ENCODE results near the gene CRYL1.

Gene CRYL1

DNA sequence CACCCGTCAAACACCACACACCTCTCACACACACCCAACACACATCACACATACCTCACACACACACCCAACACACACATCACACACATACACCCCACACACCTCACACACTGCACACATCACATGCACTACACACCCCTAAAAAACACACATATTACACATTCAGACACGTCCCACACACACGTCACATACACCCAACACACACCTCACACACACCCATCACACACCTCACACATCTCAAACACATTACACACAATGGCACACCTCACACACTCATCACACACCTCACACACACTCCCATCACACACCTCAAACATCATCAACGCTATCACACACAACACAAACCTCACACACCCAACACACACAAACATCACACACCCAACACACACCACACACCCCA lies 133.1 kb downstream of the CRYL1 start:
- Histone ChIP-seq H3K4me3 (ENCODE audit: low read length) (no peak overlapping the region), H3K79me2 (ENCODE audit: control insufficient read depth, low read length) (no peaks in the 10 kb centered on the region), H3K36me3 (ENCODE audit: control insufficient read depth, low read length) (no peaks in the 10 kb centered on the region), H3K27ac (ENCODE audit: low read depth, low read length) (no peak overlapping the region), H4K20me1 (ENCODE audit: control insufficient read depth, insufficient read depth, low read depth, low read length) (no peaks in the 10 kb centered on the region), H3K9me3 (ENCODE audit: control insufficient read depth, insufficient read depth, low read length) (peaks cover 26% of the 10 kb centered on the region), H3K4me1 (ENCODE audit: control insufficient read depth, low read length) (no peaks in the 10 kb centered on the region), H3F3A (ENCODE audit: control insufficient read depth, insufficient read depth) (0 out of 2 replicates have a peak, but pooled peaks cover 2% of the 10 kb centered on the region), H3K9me2 (replicated peaks; ENCODE audit: control insufficient read depth, low read length) (no peaks in the 10 kb centered on the region), H3K4me2 (ENCODE audit: low read length) (no peak overlapping the region), H3K27me3 (ENCODE audit: control insufficient read depth, low read length) (no peaks in the 10 kb centered on the region)
- TF ChIP-seq, protein P1, sequence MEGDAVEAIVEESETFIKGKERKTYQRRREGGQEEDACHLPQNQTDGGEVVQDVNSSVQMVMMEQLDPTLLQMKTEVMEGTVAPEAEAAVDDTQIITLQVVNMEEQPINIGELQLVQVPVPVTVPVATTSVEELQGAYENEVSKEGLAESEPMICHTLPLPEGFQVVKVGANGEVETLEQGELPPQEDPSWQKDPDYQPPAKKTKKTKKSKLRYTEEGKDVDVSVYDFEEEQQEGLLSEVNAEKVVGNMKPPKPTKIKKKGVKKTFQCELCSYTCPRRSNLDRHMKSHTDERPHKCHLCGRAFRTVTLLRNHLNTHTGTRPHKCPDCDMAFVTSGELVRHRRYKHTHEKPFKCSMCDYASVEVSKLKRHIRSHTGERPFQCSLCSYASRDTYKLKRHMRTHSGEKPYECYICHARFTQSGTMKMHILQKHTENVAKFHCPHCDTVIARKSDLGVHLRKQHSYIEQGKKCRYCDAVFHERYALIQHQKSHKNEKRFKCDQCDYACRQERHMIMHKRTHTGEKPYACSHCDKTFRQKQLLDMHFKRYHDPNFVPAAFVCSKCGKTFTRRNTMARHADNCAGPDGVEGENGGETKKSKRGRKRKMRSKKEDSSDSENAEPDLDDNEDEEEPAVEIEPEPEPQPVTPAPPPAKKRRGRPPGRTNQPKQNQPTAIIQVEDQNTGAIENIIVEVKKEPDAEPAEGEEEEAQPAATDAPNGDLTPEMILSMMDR (IDR thresholded peaks at IDR 0.05; ENCODE audit: low read depth, low read length, poor library complexity, severe bottlenecking) = no peak
- TF ChIP-seq EZH2phosphoT487 (IDR thresholded peaks at IDR 0.05; ENCODE audit: borderline replicate concordance, low read length) = no peak

DNA sequence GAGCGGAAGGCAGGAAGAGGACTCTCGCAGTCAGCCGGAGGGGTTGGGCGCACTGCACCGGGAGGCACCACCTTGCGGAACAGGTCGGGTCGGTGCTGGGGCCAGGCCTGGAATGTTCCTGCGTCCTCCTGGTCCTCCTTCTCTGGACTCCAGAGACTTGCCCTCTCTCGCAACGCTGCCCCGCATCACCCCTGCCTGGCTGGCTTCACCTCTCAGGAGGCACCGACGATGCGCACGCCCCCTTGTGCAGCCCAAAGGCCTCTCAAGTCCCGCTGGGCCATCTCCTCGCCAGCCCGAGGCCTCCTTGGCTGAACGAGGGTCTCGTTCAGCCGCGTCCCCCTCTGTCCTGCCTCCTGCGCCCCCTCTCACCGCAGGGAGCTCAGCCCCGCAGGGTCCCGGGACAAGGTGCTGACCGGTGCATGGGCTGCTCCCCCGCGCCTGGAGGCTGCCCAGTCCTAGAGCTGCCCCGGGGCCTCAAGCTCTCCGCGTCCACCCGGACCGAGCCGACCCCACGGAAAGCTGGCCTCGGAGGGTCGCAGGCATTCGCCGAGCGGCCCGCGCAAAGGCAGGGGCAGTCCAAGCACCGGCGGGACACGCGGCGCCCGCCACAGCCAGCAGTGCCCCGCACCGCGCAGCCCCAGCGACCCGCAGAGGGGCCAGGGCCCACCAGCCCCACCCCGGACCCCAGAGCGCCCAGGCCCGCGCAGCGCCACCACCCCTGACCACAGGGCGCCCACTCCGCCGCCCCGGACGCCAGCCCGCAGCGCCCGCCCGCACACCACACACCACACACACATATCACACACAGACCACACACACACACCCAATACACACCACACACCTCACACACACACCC lies 133.8 kb downstream of the CRYL1 start:
- Histone ChIP-seq H3K36me3 (ENCODE audit: control insufficient read depth, low read length) (no peaks in the 10 kb centered on the region), H3F3A (ENCODE audit: control insufficient read depth, insufficient read depth) (0 out of 2 replicates have a peak, but pooled peaks cover 2% of the 10 kb centered on the region), H3K4me3 (ENCODE audit: low read length) (no peak overlapping the region), H3K4me2 (ENCODE audit: low read length) (no peak overlapping the region), H3K9me3 (ENCODE audit: control insufficient read depth, insufficient read depth, low read length) (peaks cover 26% of the 10 kb centered on the region), H4K20me1 (ENCODE audit: control insufficient read depth, insufficient read depth, low read depth, low read length) (no peaks in the 10 kb centered on the region), H3K9me2 (replicated peaks; ENCODE audit: control insufficient read depth, low read length) (no peaks in the 10 kb centered on the region), H3K4me1 (ENCODE audit: control insufficient read depth, low read length) (no peaks in the 10 kb centered on the region), H3K79me2 (ENCODE audit: control insufficient read depth, low read length) (no peaks in the 10 kb centered on the region), H3K27me3 (ENCODE audit: control insufficient read depth, low read length) (no peaks in the 10 kb centered on the region), H3K27ac (ENCODE audit: low read depth, low read length) (no peak overlapping the region)
- TF ChIP-seq, protein P1 (IDR thresholded peaks at IDR 0.05; ENCODE audit: low read depth, low read length, poor library complexity, severe bottlenecking) = no peak
- no peak for TF ChIP-seq EZH2phosphoT487 (IDR thresholded peaks at IDR 0.05; ENCODE audit: borderline replicate concordance, low read length)

DNA sequence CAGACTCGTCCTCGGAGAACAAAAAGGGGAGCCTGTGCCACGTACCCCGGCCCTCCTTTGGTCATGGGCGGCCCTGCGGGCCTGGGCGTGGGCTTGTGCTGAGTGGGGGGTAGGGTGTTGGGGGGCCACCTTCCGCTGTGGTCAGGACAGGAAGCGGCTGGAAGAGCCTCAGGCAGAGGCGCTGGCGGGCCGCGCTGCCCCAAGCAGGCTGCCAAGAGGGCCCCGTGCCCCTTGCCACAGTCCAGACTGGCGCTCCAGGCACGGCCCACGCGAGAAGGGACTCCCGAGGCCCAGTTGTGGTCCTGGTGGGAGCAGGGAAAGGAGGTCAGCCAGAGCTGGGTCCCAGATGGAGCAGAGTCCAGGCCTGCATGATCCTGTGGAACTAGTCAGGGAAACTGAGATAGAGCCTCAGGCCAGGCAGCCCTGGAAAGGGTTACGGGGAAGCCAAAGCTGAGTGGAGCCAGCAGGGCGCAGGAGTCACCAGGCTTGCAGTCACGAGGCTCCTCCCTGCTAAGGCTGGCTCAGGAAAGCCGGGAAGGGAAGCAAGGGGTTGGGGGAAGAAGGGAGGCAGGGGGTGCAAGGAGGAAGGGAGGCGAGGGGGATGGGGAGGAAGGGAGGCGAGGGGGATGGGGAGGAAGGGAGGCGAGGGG lies 135.0 kb downstream of the CRYL1 start:
- Histone ChIP-seq H3K27ac (ENCODE audit: low read depth, low read length) (no peak overlapping the region), H3K9me2 (replicated peaks; ENCODE audit: control insufficient read depth, low read length) (no peaks in the 10 kb centered on the region), H3K9me3 (ENCODE audit: control insufficient read depth, insufficient read depth, low read length) (peaks cover 26% of the 10 kb centered on the region), H3K4me3 (ENCODE audit: low read length) (no peak overlapping the region), H4K20me1 (ENCODE audit: control insufficient read depth, insufficient read depth, low read depth, low read length) (no peaks in the 10 kb centered on the region), H3K4me2 (ENCODE audit: low read length) (no peak overlapping the region), H3K4me1 (ENCODE audit: control insufficient read depth, low read length) (no peaks in the 10 kb centered on the region), H3F3A (ENCODE audit: control insufficient read depth, insufficient read depth) (0 out of 2 replicates have a peak, but pooled peaks cover 2% of the 10 kb centered on the region), H3K79me2 (ENCODE audit: control insufficient read depth, low read length) (no peaks in the 10 kb centered on the region), H3K36me3 (ENCODE audit: control insufficient read depth, low read length) (no peaks in the 10 kb centered on the region), H3K27me3 (ENCODE audit: control insufficient read depth, low read length) (no peaks in the 10 kb centered on the region)
- no peak for TF ChIP-seq EZH2phosphoT487 (IDR thresholded peaks at IDR 0.05; ENCODE audit: borderline replicate concordance, low read length)
- TF ChIP-seq, protein P1 (IDR thresholded peaks at IDR 0.05; ENCODE audit: low read depth, low read length, poor library complexity, severe bottlenecking) = no peak
